Sigmoid colon (tissue), 7 donors: ENCODE results near the gene UBA7. TPM values are rescaled to one million over a fixed set of nuclear protein-coding genes. Genes with fewer than 3 reads are reported as not detected.

Source experiments
- DNase-seq: peaks from one replicate; pipeline ENCODE4 v3.0.0-alpha.2; 2019
- H3K27ac ChIP-seq, 4 donors: fragments of 200-600 bp; sonication (generic); one replicate each; pipeline ENCODE4 v1.5.1; 2016 to 2019; ENCODE audit warnings: mild to moderate bottlenecking in 1 of 4
- H3K27me3 ChIP-seq, 3 donors: fragments of 200-600 bp; sonication (generic); one replicate each; pipeline ENCODE4 v1.5.1; 2019; ENCODE audit warnings: mild to moderate bottlenecking in 1 of 3
- H3K36me3 ChIP-seq, 4 donors: fragments of 200-600 bp; sonication (generic); one replicate each; pipeline ENCODE4 v1.5.1; 2016 to 2019
- H3K4me1 ChIP-seq, 4 donors: fragments of 200-600 bp; sonication (generic); one replicate each; pipeline ENCODE4 v1.5.1; 2017 to 2019
- H3K4me3 ChIP-seq, 4 donors: fragments of 200-600 bp; sonication (generic); one replicate each; pipeline ENCODE4 v1.5.1; 2017 to 2019; ENCODE audit warnings: mild to moderate bottlenecking in 2 of 4, moderate library complexity in 1 of 4
- H3K9me3 ChIP-seq, 4 donors: fragments of 200-600 bp in 3 of 4; sonication (generic) in 3 of 4; one replicate each; pipeline versions ENCODE4 v1.5.1 to v1.6.1; 2013 to 2019
- CTCF ChIP-seq, 4 experiments: fragments of 450-650 bp in 3 of 4; fragments of 200-600 bp in 1 of 4; IDR thresholded peaks; one replicate each; pipeline ENCODE4 v1.5.1; 2016 to 2019; ENCODE audit warnings: antibody characterized with exemption in 4 of 4, mild to moderate bottlenecking in 3 of 4, moderate library complexity in 2 of 4
- EP300 ChIP-seq, 4 donors: sonication (generic); formaldehyde crosslinking; IDR thresholded peaks; one replicate each; pipeline ENCODE4 v1.6.1; 2017; ENCODE audit warnings: antibody characterized with exemption in 4 of 4
- POLR2A ChIP-seq, 2 donors: fragments of 450-650 bp; IDR thresholded peaks; one replicate each; pipeline ENCODE4 v1.6.1; 2016; ENCODE audit warnings: antibody characterized with exemption in 2 of 2, mild to moderate bottlenecking in 2 of 2, moderate library complexity in 2 of 2
- POLR2AphosphoS5 ChIP-seq, 4 donors: sonication (generic); formaldehyde crosslinking; IDR thresholded peaks; one replicate each; pipeline ENCODE4 v1.6.1; 2017; ENCODE audit warnings: antibody characterized with exemption in 4 of 4
- WGBS, 2 donors: extraction: QIAGEN DNeasy Blood & Tissue Kit; methylation state at CpG; one replicate each; pipeline ENCODE4 v1.1.7; 2013; 5-methylcytosine and 5-hydroxymethylcytosine counted together
- intact Hi-C: fragments of 100-400 bp; cut with DNase I; formaldehyde crosslinking; loops from one replicate; pipeline ENCODE4 v1.15.1; 2023
- polyA plus RNA-seq, 3 donors: library from polyadenylated mRNA; stranded (reverse); fragments of 200-250 nt; gene quantifications; one replicate each; pipeline ENCODE4 v1.2.3, GENCODE V29; 2013
- total RNA-seq, 4 donors: library from RNA; depleted of rRNA; stranded (reverse); fragments of >200 nt; gene quantifications; one replicate each; pipeline ENCODE4 v1.1.0, GENCODE V29; 2016
- donor health status: healthy with polysubstance abuse.
- donor health status: Bipolar disorder and iron deficiency.
- donor health status: healthy.

UBA7 gene
- total and polyA plus RNA-seq, 7 donors, result 15.6 to 92.6 (median 41.0) TPM

DNA sequence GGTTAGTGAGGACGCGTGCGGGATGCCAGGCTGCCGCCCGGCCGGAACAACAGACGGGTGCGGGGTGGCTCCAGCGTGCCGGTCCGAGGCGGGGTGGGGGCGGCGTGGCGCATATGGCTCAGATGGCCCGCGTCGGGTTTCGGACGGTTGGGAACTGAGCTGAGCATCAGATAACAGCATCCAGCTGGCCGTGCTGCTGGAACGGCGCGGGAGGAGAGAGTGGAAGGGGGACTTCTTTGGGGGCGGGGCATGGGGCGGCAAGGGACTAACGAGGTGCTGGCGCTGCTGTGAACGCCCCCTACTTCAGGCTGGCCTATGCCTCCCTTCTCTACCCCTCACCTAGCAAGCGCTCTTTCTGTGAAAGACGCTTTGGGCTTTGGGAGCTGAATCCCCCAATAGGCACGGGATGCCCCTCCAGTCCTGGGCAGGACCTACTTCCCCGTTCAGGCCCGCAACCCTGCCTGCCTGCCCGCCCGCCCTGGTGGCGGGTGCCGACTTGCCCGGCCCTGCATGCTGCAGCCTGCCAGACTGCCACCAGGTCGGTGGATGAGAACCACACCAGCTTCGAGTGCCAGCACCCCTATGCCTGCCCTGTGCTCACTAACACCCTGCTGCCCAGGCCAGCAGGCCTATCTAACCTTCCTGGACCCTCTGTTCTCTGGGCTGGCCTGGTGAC, 10.2 kb downstream of the UBA7 start:
- peak overlapping the region; percentile 88 to 95 (median 92) for H3K27ac ChIP-seq
- H3K9me3 ChIP-seq, result no peaks in the 10 kb centered on the region
- peaks cover 0 to under 1% (median 0%) of the 10 kb centered on the region in 4 donors for H3K36me3 ChIP-seq
- no peaks in the 10 kb centered on the region for H3K27me3 ChIP-seq
- intact Hi-C loops, result no loop called here
- DNase-seq, result peak; percentile 73
- no peak for TF ChIP-seq EP300 (IDR thresholded peaks at IDR 0.05)
- peak overlapping the region; percentile 57 to 86 (median 70) for H3K4me3 ChIP-seq
- WGBS, 2 donors, result 2% methylated on average over 41 of the region's 41 CpGs
- peaks cover 0 to 55% (median 38%) of the 10 kb centered on the region in 4 donors for H3K4me1 ChIP-seq

DNA sequence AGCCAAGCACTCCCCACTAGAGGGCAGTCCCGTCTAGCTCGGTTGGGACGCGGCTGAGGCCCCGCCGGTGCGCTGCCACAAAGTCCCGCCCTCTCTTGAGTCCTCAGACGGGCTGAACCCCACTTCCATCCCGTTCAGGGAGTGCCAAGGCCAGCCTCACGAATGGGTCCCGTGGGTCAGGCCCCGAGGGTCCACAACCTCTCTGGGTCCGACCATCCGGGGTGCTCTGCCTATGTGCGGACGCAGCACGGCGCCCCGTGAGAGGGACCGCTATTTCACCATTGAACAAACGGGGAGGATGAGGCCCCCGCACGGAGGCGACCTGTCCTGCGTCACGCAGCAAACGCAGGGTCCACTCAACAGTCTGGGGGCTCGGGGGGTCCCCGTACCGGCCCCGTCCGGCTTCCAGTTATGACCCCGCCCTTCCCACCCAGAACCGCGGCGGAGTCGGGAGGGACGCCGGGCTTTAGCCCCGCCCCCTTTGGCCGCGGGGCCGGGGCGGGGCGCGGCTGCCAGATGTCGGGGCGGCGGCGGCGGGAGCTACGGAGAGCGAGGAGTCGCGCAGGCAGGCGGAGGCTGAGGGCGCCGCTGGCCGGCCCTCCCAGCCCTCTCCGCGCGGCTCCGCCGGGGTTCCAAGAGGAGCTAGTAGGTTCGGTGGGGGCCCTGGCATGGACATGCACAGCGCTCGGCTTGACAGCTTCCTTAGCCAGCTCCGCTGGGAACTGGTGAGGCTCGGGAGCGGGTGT, 10.9 kb downstream of the UBA7 start, which contains the start of gene INKA1:
Gene INKA1, plus strand, starts transcription at position 543 of the 746 bp plus-strand sequence. Its CDS starts 132 bp downstream, at position 675.
- Histone ChIP-seq H3K4me1 (peaks cover 0 to 50% (median 38%) of the 10 kb centered on the region in 4 donors), H3K4me3 (peak within 1 kb of the TSS; percentile 57 to 86 (median 70)), H3K9me3 (no peaks in the 10 kb centered on the region), H3K36me3 (no peaks in the 10 kb centered on the region), H3K27ac (peak within 1 kb of the TSS; percentile 88 to 95 (median 92)), H3K27me3 (no peaks in the 10 kb centered on the region)
- TF ChIP-seq POLR2AphosphoS5 (IDR thresholded peaks at IDR 0.05) (peak; percentile 41 to 79 (median 66)), CTCF (IDR thresholded peaks at IDR 0.05) (peak in 3 of 4 experiments; percentile 87 to 91 (median 88)), EP300 (IDR thresholded peaks at IDR 0.05) (no peak), POLR2A (IDR thresholded peaks at IDR 0.05) (no peak)
- 0% methylated on average over 71 of the region's 71 CpGs for WGBS, 2 donors
- peak; percentile 95 for DNase-seq
- intact Hi-C loops, result loop anchor here (1.0 kb wide), 2 partner anchors 36 to 103 kb away; no protein-coding TSS in a partner anchor

DNA sequence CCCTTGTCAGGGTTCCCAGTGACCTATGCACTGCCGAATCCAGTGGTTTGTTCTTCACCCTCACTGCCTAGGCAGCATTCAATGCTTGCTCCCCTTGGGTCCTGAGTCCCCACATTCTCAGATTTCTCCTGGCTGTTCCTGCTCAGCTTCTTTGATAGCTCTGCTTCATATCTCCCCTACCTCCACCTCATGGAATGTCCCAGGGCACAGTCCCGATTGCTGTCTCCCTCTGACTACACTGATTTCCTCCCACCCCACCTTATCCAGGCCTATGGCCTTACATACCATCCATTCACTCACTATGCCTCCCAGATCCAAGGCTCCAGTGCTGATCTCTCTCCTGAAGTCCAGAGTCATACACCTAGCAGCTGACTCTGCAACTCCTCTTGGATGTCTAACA, 12.6 kb downstream of the UBA7 start:
- WGBS, 2 donors, result 91 to 93% methylated on average over 2 of the region's 2 CpGs
- H3K36me3 ChIP-seq, result no peaks in the 10 kb centered on the region
- peaks cover 0 to 34% (median 30%) of the 10 kb centered on the region in 4 donors for H3K4me1 ChIP-seq
- intact Hi-C loops, result no loop called here
- no peaks in the 10 kb centered on the region for H3K27me3 ChIP-seq
- H3K9me3 ChIP-seq, result no peaks in the 10 kb centered on the region
- no peak overlapping the region for H3K4me3 ChIP-seq
- DNase-seq, result no peak
- TF ChIP-seq POLR2A (IDR thresholded peaks at IDR 0.05) (no peak), EP300 (IDR thresholded peaks at IDR 0.05) (no peak), POLR2AphosphoS5 (IDR thresholded peaks at IDR 0.05) (no peak), CTCF (IDR thresholded peaks at IDR 0.05) (no peak)
- no peak overlapping the region for H3K27ac ChIP-seq

DNA sequence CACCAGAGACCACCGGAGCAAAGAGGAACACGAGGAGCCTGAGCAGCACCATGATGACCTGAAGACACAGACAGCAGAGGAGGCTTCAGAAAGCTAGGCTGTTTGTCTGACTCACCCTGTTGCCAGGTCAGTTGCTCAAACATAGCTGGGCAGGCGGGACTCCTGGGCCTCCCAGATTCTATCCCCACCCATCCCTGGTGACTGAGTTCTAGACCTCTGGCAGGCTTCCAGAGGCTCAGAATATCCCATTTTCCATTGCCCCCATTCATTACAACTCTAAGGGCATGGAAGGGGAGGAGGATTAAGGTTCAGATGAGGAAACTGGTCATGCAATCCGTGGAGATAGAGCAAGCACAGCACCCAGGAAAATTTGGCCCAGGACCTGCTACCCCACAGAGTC, 14.0 kb downstream of the UBA7 start, which contains the start of gene CDHR4:
Gene CDHR4, minus strand, starts transcription at position 113 of the 400 bp plus-strand sequence. Its CDS starts 61 bp downstream, at position 52.
- intact Hi-C loops, result no loop called here
- H3K36me3 ChIP-seq, result no peaks in the 10 kb centered on the region
- no peaks in the 10 kb centered on the region for H3K9me3 ChIP-seq
- no peak within 1 kb of the TSS for H3K4me3 ChIP-seq
- H3K27me3 ChIP-seq, result no peaks in the 10 kb centered on the region
- no peak for DNase-seq
- H3K4me1 ChIP-seq, result peaks cover 0 to 22% (median 16%) of the 10 kb centered on the region in 4 donors
- 56 to 73% methylated on average over 4 of the region's 4 CpGs for WGBS, 2 donors
- no peak for TF ChIP-seq POLR2AphosphoS5 (IDR thresholded peaks at IDR 0.05)
- no peak for TF ChIP-seq EP300 (IDR thresholded peaks at IDR 0.05)
- TF ChIP-seq POLR2A (IDR thresholded peaks at IDR 0.05), result no peak
- TF ChIP-seq CTCF (IDR thresholded peaks at IDR 0.05), result no peak
- H3K27ac ChIP-seq, result peak within 1 kb of the TSS in 1 of 4 donors; percentile 6

DNA sequence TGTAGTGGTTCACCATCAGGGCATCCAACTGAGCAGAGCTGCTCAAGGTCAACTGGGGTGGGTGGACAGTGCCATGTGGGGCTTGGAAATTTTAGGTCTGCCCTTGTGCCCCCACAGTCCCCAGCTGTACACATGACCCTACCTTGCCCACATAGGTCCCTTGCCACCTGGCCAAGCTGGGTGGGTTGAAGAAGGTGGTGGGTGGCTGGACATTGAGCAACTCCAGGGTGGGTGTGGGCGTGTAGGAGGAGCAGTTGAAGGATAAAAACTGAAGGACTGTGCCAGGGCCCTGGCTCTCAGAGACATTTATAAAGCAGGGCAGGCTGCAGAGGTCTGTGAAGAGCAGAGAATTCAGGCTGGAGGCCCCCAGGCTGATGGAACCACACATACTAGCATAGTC, 14.6 kb downstream of the UBA7 start:
- intact Hi-C loops, result no loop called here

More for the DNA sequence above, 14.6 kb downstream of the UBA7 start:
- TF ChIP-seq POLR2A (IDR thresholded peaks at IDR 0.05) (no peak), EP300 (IDR thresholded peaks at IDR 0.05) (no peak), POLR2AphosphoS5 (IDR thresholded peaks at IDR 0.05) (no peak), CTCF (IDR thresholded peaks at IDR 0.05) (no peak)
- Histone ChIP-seq H3K9me3 (no peaks in the 10 kb centered on the region), H3K36me3 (no peaks in the 10 kb centered on the region), H3K27me3 (no peaks in the 10 kb centered on the region), H3K4me3 (no peak overlapping the region), H3K4me1 (peaks cover 0 to 16% (median 9%) of the 10 kb centered on the region in 4 donors), H3K27ac (peak overlapping the region in 1 of 4 donors; percentile 6)
- no peak for DNase-seq
- 81 to 82% methylated on average over 1 of the region's 1 CpG for WGBS, 2 donors
